Upper lobe of right lung (tissue), 1 donor: ENCODE measurements around the gene ATP6V0C. TPM values are rescaled to one million over a fixed set of nuclear protein-coding genes. Genes with fewer than 3 reads are reported as not detected.

ENCODE experiments used
- ATAC-seq: fragments of 200-7000 bp; cut with Tn5 transposase; one replicate; pipeline ENCODE4 v1.9.1; 2020; ENCODE audit warnings: mild to moderate bottlenecking, moderate library complexity
- DNase-seq: peaks from one replicate; pipeline ENCODE4 v3.0.0-alpha.2; 2020
- H3K27ac ChIP-seq: fragments of 200-600 bp; one replicate; pipeline ENCODE4 v1.8.0; 2022
- H3K27me3 ChIP-seq: fragments of 200-600 bp; one replicate; pipeline ENCODE4 v1.8.0; 2022; ENCODE audit warnings: mild to moderate bottlenecking
- H3K36me3 ChIP-seq: fragments of 200-600 bp; one replicate; pipeline ENCODE4 v1.8.0; 2022
- H3K4me1 ChIP-seq: fragments of 200-600 bp; one replicate; pipeline ENCODE4 v1.8.0; 2022
- H3K4me3 ChIP-seq: fragments of 200-600 bp; one replicate; pipeline ENCODE4 v1.8.0; 2022; ENCODE audit warnings: mild to moderate bottlenecking
- H3K9me3 ChIP-seq: fragments of 200-600 bp; one replicate; pipeline ENCODE4 v1.8.0; 2022
- CTCF ChIP-seq: fragments of 200-600 bp; IDR thresholded peaks from one replicate; pipeline ENCODE4 v1.8.0; 2022; ENCODE audit warnings: antibody characterized with exemption
- intact Hi-C: fragments of 100-400 bp; cut with DNase I; formaldehyde crosslinking; loops from one replicate; pipeline ENCODE4 v1.11.0; 2022
- total RNA-seq: library from RNA; stranded (reverse); fragmentation: NEBNext Ultra II Directional; extraction: Animal tissue kit (Norgen Biotek cat#: 25700); gene quantifications from one replicate; pipeline ENCODE4 v1.2.1, GENCODE V29; 2021
- donor health status: DM: no; HTN: yes; CAD: no; lungs with severe emphysema.

The ATP6V0C gene
- total RNA-seq, 1 donor from 2014 or later, result 298 TPM

- DNase-seq, result peak; percentile 83
- Histone ChIP-seq H3K4me1 (peaks cover 37% of the 10 kb centered on the region), H3K36me3 (peaks cover 12% of the 10 kb centered on the region), H3K27me3 (no peaks in the 10 kb centered on the region), H3K9me3 (no peaks in the 10 kb centered on the region), H3K4me3 (no peak overlapping the region), H3K27ac (peak overlapping the region; percentile 32)
- intact Hi-C loops, result loop anchor here (10.0 kb wide), 1 partner anchor 162 kb away; no protein-coding TSS in a partner anchor
- peak; percentile 23 for ATAC-seq
- no peak for TF ChIP-seq CTCF
Observed at GRCh38 chr16:2497116-2497630, 16.6 kb upstream of the ATP6V0C start.

GRCh38 chr16:2497695-2498484, 15.9 kb upstream of the ATP6V0C start:
- TF ChIP-seq CTCF, result no peak
- DNase-seq (no peak), ATAC-seq (no peak)
- peak overlapping the region; percentile 32 for H3K27ac ChIP-seq
- intact Hi-C loops, result loop anchor here (10.0 kb wide), 1 partner anchor 163 kb away; no protein-coding TSS in a partner anchor
- H3K27me3 ChIP-seq, result no peaks in the 10 kb centered on the region
- peaks cover 37% of the 10 kb centered on the region for H3K4me1 ChIP-seq
- no peaks in the 10 kb centered on the region for H3K9me3 ChIP-seq
- H3K4me3 ChIP-seq, result no peak overlapping the region
- peaks cover 12% of the 10 kb centered on the region for H3K36me3 ChIP-seq

- Histone ChIP-seq H3K4me3 (no peak overlapping the region), H3K27ac (no peak overlapping the region), H3K36me3 (peaks cover 12% of the 10 kb centered on the region), H3K27me3 (no peaks in the 10 kb centered on the region), H3K4me1 (peaks cover 38% of the 10 kb centered on the region), H3K9me3 (no peaks in the 10 kb centered on the region)
- intact Hi-C loops, result loop anchor here (10.0 kb wide), 1 partner anchor 164 kb away; no protein-coding TSS in a partner anchor
- ATAC-seq, result peak; percentile 62
- no peak for TF ChIP-seq CTCF
- DNase-seq, result peak; percentile 90
Observed at GRCh38 chr16:2498531-2499253, 15.1 kb upstream of the ATP6V0C start.

GRCh38 chr16:2499454-2499853, 14.3 kb upstream of the ATP6V0C start:
- peaks cover 30% of the 10 kb centered on the region for H3K4me1 ChIP-seq
- ATAC-seq, result no peak

More at GRCh38 chr16:2499454-2499853, 14.3 kb upstream of the ATP6V0C start:
- no peaks in the 10 kb centered on the region for H3K27me3 ChIP-seq
- intact Hi-C loops, result loop anchor here (10.0 kb wide), 1 partner anchor 165 kb away; no protein-coding TSS in a partner anchor
- no peak overlapping the region for H3K27ac ChIP-seq
- DNase-seq, result no peak
- peaks cover 12% of the 10 kb centered on the region for H3K36me3 ChIP-seq
- TF ChIP-seq CTCF, result no peak
- H3K9me3 ChIP-seq, result no peaks in the 10 kb centered on the region
- no peak overlapping the region for H3K4me3 ChIP-seq
